ENCODE data around the gene GALNT6.

DNA sequence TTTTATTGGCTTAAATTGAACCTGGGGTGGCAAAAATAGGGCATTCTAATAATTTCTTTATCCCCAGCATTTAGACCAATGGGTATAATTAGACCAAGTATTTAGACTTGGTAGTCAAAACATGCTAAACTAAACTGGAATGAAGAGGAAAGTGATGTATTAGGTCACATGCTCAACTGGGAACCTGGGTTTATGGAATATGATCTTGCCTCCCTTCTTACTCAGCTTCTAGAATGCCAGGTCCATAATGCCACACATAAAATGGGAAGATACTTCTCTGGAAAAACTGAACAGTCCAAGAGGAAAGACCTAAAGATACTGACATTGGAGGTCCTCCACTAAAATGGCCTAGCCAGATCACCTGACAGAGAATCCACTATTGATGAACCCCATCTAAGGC, 61.0 kb downstream of the GALNT6 start:
- TF ChIP-seq, protein P1, sequence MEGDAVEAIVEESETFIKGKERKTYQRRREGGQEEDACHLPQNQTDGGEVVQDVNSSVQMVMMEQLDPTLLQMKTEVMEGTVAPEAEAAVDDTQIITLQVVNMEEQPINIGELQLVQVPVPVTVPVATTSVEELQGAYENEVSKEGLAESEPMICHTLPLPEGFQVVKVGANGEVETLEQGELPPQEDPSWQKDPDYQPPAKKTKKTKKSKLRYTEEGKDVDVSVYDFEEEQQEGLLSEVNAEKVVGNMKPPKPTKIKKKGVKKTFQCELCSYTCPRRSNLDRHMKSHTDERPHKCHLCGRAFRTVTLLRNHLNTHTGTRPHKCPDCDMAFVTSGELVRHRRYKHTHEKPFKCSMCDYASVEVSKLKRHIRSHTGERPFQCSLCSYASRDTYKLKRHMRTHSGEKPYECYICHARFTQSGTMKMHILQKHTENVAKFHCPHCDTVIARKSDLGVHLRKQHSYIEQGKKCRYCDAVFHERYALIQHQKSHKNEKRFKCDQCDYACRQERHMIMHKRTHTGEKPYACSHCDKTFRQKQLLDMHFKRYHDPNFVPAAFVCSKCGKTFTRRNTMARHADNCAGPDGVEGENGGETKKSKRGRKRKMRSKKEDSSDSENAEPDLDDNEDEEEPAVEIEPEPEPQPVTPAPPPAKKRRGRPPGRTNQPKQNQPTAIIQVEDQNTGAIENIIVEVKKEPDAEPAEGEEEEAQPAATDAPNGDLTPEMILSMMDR (IDR thresholded peaks at IDR 0.05) = no peak
- no peak for TF ChIP-seq POLR2A (IDR thresholded peaks at IDR 0.05)

Data from testis (tissue), 2 donors.